ENCODE measurements around the gene IDUA. TPM values are rescaled to one million over a fixed set of nuclear protein-coding genes. Genes with fewer than 3 reads are reported as not detected.

IDUA gene
- total and polyA plus RNA-seq, 4 donors, result 3.0 to 4.5 (median 3.8) TPM

- Histone ChIP-seq H3K9ac (ENCODE audit: low read depth in 1 of 2, low read length in 2 of 2) (no peak overlapping the region), H3K36me3 (ENCODE audit: control insufficient read depth in 4 of 4, insufficient read depth in 3 of 4, low read depth in 1 of 4, low read length in 3 of 4) (peaks cover 0 to 15% (median 2%) of the 10 kb centered on the region in 4 donors), H3K9me3 (ENCODE audit: control insufficient read depth in 4 of 4, low read length in 3 of 4) (no peaks in the 10 kb centered on the region), H3K4me3 (ENCODE audit: low read depth in 1 of 3, low read length in 3 of 3) (no peak overlapping the region), H3K27ac (ENCODE audit: low read depth in 1 of 2, low read length in 2 of 2) (no peak overlapping the region), H3K27me3 (ENCODE audit: control insufficient read depth in 4 of 4, insufficient read depth in 4 of 4, low read length in 3 of 4) (no peaks in the 10 kb centered on the region), H3K4me1 (ENCODE audit: control insufficient read depth in 4 of 4, insufficient read depth in 4 of 4, low read length in 3 of 4) (peaks cover 7 to 13% (median 9%) of the 10 kb centered on the region in 4 donors)
- TF ChIP-seq SP1 (IDR thresholded peaks at IDR 0.05) (no peak), JUND (IDR thresholded peaks at IDR 0.05) (no peak), RXRA (IDR thresholded peaks at IDR 0.05) (no peak), HNF4G (IDR thresholded peaks at IDR 0.05) (no peak), RAD21 (IDR thresholded peaks at IDR 0.05) (no peak), NR2F2 (IDR thresholded peaks at IDR 0.05) (no peak), FOXA1 (IDR thresholded peaks at IDR 0.05) (no peak), FOXA2 (IDR thresholded peaks at IDR 0.05) (no peak), ATF3 (IDR thresholded peaks at IDR 0.05) (no peak), CTCF (IDR thresholded peaks at IDR 0.05; ENCODE audit: low read depth, low read length, missing input control) (no peak), YY1 (IDR thresholded peaks at IDR 0.05) (no peak), REST (IDR thresholded peaks at IDR 0.05) (no peak)
- 74% methylated on average over 76 of the region's 76 CpGs for WGBS
- DNase-seq (ENCODE audit: low spot score), result no peak
Observed at GRCh38 chr4:967113-968104, 19.4 kb upstream of the IDUA start.

- no peaks in the 10 kb centered on the region for H3K9me3 ChIP-seq (ENCODE audit: control insufficient read depth in 4 of 4, low read length in 3 of 4)
- H3K27me3 ChIP-seq (ENCODE audit: control insufficient read depth in 4 of 4, insufficient read depth in 4 of 4, low read length in 3 of 4), result no peaks in the 10 kb centered on the region
- H3K4me1 ChIP-seq (ENCODE audit: control insufficient read depth in 4 of 4, insufficient read depth in 4 of 4, low read length in 3 of 4), result peaks cover 13 to 20% (median 14%) of the 10 kb centered on the region in 4 donors
- H3K4me3 ChIP-seq (ENCODE audit: low read depth in 1 of 3, low read length in 3 of 3), result no peak overlapping the region
- no peak overlapping the region for H3K27ac ChIP-seq (ENCODE audit: low read depth in 1 of 2, low read length in 2 of 2)
- no peak overlapping the region for H3K9ac ChIP-seq (ENCODE audit: low read depth in 1 of 2, low read length in 2 of 2)
- 42% methylated on average over 24 of the region's 24 CpGs for WGBS
- no peak for DNase-seq (ENCODE audit: low spot score)
- H3K36me3 ChIP-seq (ENCODE audit: control insufficient read depth in 4 of 4, insufficient read depth in 3 of 4, low read depth in 1 of 4, low read length in 3 of 4), result peaks cover 0 to 15% (median under 1%) of the 10 kb centered on the region in 4 donors
- TF ChIP-seq HNF4G (IDR thresholded peaks at IDR 0.05) (no peak), TAF1 (conservative IDR thresholded peaks at IDR 0.05) (no peak)
Observed at GRCh38 chr4:968221-968620, 18.6 kb upstream of the IDUA start.

All from liver (tissue), 9 donors.